SK-N-SH treated with all-trans-retinoic acid at 6 μM for 48 hours (cell line): Measurements from ENCODE around the gene BCL6B.

Experiments used
- BACH2 ChIP-seq: fragments of 250-450 bp; sonication (Bioruptor Pico); IDR thresholded peaks from 2 replicates; pipeline ENCODE4 v1.9.0; 2021; ENCODE audit warnings: mild to moderate bottlenecking, borderline replicate concordance
- ESRRG ChIP-seq: fragments of 250-450 bp; sonication (Bioruptor Pico); IDR thresholded peaks from 2 replicates; pipeline ENCODE4 v1.6.1; 2021; ENCODE audit warnings: mild to moderate bottlenecking
- PPARA ChIP-seq: fragments of 250-450 bp; sonication (Bioruptor Pico); IDR thresholded peaks from 2 replicates; pipeline ENCODE4 v1.5.0; 2020; ENCODE audit warnings: mild to moderate bottlenecking, borderline replicate concordance
- SNAI2 ChIP-seq: fragments of 250-450 bp; sonication (Bioruptor Pico); IDR thresholded peaks from 2 replicates; pipeline ENCODE4 v1.5.0; 2020; ENCODE audit warnings: mild to moderate bottlenecking, moderate library complexity
- TOX ChIP-seq: fragments of 250-450 bp; sonication (Bioruptor Pico); IDR thresholded peaks from 2 replicates; pipeline ENCODE4 v1.8.0; 2021; ENCODE audit warnings: mild to moderate bottlenecking, moderate library complexity, borderline replicate concordance
- ZFP3 ChIP-seq: fragments of 250-450 bp; sonication (Bioruptor Pico); IDR thresholded peaks from 2 replicates; pipeline ENCODE4 v1.5.0; 2020; ENCODE audit warnings: mild to moderate bottlenecking, moderate library complexity
- ZFP30 ChIP-seq: fragments of 450-650 bp; formaldehyde crosslinking; IDR thresholded peaks from 2 replicates; pipeline ENCODE4 v1.5.0; 2022; ENCODE audit warnings: mild to moderate bottlenecking, moderate library complexity
- ZNF565 ChIP-seq: fragments of 450-650 bp; formaldehyde crosslinking; conservative IDR thresholded peaks from 2 replicates; pipeline ENCODE4 v1.5.0; 2020; ENCODE audit warnings: low read depth, mild to moderate bottlenecking, moderate library complexity
- TF ChIP-seq, protein P1 (sequence below): fragments of 250-450 bp; sonication (Bioruptor Pico); IDR thresholded peaks from 2 replicates; pipeline ENCODE4 v1.8.0; 2020; ENCODE audit warnings: mild to moderate bottlenecking, moderate library complexity, borderline replicate concordance
- TF ChIP-seq, protein P2 (sequence below): fragments of 250-450 bp; sonication (Bioruptor Pico); IDR thresholded peaks from 2 replicates; pipeline ENCODE4 v1.5.1; 2020; ENCODE audit warnings: low read depth, mild to moderate bottlenecking, moderate library complexity

DNA sequence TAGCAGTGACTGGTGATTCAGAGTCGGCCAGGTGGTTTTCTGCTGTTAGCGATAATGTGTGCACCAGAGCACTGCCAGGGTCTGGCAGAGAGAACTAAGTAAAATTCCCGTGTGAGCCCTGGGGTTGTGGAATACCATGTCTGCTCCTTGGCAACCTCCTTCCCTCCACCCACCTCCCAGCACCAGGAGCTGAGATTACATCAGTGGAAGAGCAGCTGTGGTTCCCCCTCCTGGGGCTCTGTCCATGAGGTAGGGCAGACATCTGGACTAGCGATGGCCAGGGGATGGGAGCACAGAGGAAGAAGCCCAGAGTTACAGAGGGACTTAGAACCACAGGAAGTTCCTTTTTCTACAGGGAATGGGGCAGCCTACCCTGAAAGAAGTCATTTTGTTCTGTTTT lies 41.4 kb downstream of the BCL6B start:
- TF ChIP-seq ESRRG (CRISPR knock-in tag), result no peak
- no peak for TF ChIP-seq ZNF565
- TF ChIP-seq PPARA (CRISPR knock-in tag), result no peak
- no peak for TF ChIP-seq BACH2
- TF ChIP-seq TOX (CRISPR knock-in tag), result no peak
- no peak for TF ChIP-seq ZFP3 (CRISPR knock-in tag)
- no peak for TF ChIP-seq ZFP30 (CRISPR knock-in tag)
- TF ChIP-seq SNAI2 (CRISPR knock-in tag), result no peak
- TF ChIP-seq, protein P1, sequence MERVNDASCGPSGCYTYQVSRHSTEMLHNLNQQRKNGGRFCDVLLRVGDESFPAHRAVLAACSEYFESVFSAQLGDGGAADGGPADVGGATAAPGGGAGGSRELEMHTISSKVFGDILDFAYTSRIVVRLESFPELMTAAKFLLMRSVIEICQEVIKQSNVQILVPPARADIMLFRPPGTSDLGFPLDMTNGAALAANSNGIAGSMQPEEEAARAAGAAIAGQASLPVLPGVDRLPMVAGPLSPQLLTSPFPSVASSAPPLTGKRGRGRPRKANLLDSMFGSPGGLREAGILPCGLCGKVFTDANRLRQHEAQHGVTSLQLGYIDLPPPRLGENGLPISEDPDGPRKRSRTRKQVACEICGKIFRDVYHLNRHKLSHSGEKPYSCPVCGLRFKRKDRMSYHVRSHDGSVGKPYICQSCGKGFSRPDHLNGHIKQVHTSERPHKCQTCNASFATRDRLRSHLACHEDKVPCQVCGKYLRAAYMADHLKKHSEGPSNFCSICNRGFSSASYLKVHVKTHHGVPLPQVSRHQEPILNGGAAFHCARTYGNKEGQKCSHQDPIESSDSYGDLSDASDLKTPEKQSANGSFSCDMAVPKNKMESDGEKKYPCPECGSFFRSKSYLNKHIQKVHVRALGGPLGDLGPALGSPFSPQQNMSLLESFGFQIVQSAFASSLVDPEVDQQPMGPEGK (CRISPR knock-in tag), result no peak
- TF ChIP-seq, protein P2, sequence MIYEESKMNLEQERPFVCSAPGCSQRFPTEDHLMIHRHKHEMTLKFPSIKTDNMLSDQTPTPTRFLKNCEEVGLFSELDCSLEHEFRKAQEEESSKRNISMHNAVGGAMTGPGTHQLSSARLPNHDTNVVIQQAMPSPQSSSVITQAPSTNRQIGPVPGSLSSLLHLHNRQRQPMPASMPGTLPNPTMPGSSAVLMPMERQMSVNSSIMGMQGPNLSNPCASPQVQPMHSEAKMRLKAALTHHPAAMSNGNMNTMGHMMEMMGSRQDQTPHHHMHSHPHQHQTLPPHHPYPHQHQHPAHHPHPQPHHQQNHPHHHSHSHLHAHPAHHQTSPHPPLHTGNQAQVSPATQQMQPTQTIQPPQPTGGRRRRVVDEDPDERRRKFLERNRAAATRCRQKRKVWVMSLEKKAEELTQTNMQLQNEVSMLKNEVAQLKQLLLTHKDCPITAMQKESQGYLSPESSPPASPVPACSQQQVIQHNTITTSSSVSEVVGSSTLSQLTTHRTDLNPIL (CRISPR knock-in tag), result no peak
